GM19238 (cell line): Measurements from ENCODE around the gene FLT1.
A peak's percentile ranks its signal among the peaks of the same experiment; 100 is the strongest.

Experiments used
- DNase-seq: peaks from one replicate; pipeline ENCODE4 v3.0.0; 2011; ENCODE audit warnings: low spot score; ENCODE audit not compliant: insufficient read length

The FLT1 gene

DNA sequence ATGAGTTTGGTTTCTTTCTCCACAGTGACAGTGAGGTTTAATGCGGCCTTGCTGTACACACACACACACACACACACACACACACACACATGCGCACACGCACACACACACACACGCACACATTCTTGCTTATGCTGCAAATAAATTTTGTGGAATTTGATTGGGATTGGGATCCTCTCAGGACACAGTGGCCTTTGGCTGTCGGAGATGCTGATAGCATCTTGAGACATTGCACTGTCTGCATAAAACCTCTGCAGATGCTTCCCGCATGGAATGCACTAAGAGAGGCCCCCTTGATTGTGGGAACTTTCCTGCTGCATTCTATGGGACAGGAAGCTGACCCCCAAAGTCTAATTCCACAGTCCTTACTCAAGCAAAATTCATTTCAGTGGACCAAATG lies 145.6 kb downstream of the FLT1 start:
- no peak for DNase-seq

DNA sequence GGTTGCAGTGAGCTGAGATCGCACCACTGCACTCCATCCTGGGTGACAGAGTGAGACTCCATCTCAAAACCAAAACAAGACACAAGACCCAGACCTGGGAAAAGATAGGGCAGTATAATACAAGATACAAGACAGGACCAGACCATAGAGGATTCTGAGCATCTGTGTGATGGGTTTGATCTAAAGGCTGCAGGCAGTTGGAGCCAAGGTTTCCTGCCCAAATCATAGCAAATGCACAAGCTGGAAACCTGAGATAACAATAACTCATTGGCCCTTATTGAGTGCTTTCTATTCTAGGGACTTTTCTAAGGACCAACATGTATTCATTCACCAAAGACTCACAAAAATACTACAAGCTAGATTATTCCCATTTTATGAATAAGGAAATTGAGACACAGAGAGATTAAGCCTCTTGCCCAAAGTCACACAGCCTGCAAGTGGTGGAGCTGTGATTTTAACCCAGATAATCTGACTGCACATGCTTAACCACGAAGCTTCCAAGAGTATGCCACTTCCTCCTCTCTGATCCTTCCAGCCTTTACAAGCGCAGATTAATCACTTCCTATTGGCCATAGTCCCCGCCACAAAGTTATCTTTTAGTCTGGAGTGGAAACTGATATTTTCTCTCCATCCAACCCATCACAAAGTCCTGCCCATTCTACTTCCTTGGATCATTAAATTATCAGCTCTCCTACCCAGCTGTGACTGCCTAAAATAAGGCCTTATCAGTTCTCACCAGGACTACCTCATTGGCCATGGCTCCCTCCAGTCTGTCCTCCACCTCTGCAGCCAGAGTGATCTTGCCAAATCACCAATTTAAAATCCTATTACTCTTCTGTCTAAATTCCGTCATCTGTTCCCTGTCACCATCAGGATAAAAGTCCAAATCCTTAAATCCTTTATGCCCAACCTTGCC lies 147.2 kb downstream of the FLT1 start:
- DNase-seq, result no peak

DNA sequence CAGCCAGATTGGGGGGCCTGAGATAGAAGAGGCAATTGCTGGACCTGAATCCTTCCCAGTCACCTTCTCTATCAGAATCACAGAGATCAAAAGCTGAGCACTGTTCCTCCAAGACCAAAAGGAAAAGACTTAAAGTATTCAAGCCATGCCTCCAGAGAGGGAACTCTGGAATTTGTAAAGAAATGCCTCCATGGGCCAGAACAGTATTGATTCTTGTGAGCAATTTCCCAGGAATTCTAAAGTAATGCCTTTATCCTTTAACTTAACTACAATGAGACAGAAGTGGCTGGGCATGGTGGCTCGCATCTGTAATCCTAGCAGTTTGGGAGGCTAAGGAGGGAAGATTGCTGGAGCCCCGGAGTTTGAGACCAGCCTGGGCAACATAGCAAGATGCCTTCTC lies 148.8 kb downstream of the FLT1 start:
- no peak for DNase-seq

DNA sequence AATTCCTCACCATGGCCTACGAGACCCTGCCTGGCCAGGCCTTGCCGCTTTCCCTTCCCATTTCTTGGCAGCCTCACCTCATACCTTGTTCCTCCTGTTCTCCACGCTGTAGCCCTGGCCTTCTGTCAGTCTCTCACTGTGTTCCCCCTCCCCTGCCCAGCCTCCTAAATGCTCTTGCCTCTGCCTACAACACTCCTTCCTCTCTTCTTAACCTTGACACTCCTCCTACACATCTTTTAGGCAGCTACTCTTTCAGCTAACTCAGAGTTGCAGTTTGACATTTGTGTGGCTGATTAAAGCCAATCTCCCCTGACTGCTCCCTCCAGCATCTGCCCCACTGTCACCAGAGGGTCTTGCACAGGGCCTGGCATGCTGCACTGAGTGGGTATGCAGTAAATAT lies 150.8 kb downstream of the FLT1 start:
- no peak for DNase-seq

DNA sequence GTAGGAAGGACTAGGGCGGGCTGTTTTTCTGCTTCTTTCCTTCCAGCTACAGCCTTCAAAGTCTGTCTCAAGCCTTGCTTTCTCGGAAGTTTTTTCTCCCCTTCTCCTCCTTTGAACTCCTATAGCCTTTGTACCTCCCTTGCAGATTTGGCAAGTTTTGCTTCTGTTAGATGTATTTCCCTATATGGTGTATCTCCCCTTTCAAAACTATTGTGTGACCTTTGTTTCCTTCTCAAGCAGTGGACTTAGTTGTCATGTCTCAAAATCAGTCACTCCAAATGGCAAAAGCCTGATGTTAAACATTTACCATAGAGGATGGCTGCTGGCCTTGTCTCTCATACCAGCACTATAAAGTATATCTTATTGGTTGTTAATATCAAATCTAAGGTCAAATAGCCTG lies 152.7 kb downstream of the FLT1 start:
- no peak for DNase-seq

- no peak for DNase-seq
These were observed 154.6 kb downstream of the FLT1 start for GRCh38 chr13:28340272-28340793.

GRCh38 chr13:28339419-28339818 lies 155.5 kb downstream of the FLT1 start:
- DNase-seq, result no peak

DNA sequence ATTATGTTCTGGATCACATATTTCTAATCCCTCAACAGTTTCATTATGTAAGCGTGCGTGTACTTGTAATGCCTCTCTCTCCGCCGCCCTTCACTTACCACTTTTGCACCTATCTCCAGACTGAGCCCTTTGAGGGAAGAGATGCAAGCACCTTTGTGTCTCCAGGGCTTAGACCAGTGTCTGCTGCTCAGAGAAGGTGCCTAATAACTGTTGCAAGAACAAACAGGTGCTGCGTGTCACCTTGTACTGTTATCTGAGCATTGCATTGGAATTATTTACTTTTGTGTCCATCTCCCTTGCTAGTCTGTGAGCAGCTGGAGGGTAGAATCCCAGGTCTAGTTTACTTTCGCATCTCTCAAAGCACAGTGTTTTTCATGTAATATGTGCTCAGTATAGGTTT lies 156.2 kb downstream of the FLT1 start:
- no peak for DNase-seq

GRCh38 chr13:28338006-28338574 lies 156.8 kb downstream of the FLT1 start:
- DNase-seq, result no peak

DNA sequence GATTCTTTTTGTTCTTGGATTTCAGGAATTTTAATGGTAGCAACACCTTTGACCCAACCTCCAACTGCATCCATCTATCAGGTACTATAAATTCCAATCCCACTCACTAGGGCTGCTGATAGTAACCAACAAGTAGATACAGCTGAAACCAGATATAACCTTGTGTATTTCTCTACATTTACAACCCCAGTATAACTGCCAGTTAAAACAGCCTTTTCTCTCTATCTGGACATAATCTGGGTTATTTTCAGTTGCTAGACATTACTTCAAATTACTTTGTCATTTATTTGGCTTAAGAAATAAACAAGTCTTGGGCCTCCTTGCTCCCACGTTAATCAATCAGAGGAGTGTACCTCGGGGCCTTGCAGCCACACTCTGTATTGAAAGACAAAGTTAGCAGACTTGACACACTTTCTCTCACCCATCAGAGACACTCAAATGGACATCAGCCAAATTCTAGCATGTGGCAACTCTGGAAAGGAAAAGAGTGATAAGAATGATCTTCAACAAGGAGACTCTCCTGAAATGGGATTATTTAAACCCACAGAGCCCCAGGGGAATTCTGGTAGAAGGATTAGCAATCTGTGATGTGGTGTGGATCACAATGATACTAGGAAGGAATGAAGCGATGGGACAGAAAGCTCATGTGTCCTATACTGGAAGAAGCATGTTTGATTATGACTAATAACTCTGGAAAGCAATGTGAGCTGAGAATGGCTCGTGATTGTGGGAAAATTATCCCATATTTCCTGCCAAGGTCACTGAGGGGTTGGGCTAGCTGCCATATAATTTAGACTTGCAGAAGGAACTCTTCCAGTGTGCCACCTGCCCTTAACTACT lies 157.5 kb downstream of the FLT1 start:
- DNase-seq, result no peak

- DNase-seq, result no peak
These were observed 158.7 kb downstream of the FLT1 start for GRCh38 chr13:28336193-28336657.

GRCh38 chr13:28333204-28333881 lies 161.6 kb downstream of the FLT1 start:
- DNase-seq, result no peak

GRCh38 chr13:28329395-28330158 lies 165.4 kb downstream of the FLT1 start:
- DNase-seq, result no peak

DNA sequence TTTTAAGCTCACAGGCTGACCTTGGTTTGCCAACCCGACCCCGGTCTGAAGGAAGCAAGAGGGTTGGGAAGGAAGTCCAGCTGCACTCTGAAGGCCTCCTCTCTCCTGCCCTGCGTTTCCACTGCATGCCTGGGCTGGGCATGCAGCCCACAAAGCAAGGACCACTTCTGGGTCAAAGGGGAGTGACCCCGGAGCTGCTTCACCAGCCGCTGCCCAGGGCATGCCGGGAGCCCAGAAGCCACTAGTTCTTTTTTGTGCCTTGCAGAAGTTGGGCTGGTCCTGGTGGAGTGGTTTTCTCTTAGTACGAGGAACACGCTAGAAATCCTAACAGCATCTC lies 166.7 kb downstream of the FLT1 start:
- DNase-seq, result no peak

DNA sequence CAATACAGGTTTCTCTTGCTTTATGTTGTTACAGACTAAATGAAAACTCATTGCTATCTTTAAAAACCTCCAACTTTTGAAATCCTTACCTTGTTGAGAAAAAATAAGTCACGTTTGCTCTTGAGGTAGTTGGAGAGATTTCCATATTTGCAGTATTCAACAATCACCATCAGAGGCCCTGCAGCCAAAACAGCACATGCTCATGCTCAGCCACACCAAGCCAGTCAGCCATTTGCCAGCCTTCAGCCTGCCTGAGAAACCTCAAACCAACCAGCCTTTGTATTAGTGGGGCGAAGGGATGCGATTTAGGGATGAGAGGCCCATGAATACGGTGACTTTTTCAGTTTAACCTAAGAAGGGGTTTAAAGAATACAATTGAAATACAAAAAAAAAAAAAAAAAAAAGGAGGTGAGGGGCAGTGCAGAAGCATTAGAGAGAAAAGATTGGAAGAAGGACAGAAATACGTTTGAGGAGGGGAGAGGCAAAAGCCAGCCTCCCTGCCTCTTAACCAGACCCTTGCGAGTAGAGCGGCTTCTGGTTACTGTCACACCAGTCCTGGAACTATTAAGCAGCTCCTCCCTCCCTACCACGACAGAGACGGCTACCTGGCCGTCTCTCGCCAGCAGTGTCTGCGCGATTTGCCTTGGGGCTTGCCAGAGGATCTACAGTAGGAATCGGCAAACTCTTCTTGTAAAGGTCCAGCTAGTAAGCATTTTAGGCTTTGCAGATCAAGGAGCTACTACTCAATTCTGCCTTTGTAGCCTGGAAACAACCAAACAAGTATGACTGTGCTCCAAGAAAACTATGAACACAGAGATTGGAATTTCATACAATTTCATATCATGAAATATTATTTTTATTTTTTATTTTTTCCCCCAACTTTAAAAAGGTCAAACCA lies 167.3 kb downstream of the FLT1 start:
- no peak for DNase-seq

DNA sequence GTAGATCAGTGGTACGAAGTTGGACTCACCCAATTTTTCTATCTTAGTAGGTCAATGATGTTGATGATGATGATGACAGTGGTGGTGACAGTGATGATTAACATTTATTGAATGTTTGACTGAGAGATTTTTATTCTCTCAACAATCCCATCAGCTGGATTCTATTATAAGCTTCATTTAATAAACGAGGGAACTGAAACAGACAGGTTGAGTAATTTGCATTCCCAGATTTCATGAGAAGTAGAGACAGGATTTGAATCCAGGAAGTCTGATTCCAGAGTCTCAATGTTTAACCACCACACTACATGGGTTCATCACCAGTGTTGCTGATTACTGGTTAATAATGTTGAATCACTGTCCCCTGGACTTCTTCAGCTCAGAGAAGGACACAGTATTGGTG lies 168.9 kb downstream of the FLT1 start:
- no peak for DNase-seq

- no peak for DNase-seq
These were observed 169.9 kb downstream of the FLT1 start for GRCh38 chr13:28325022-28325421.

- DNase-seq, result peak; percentile 64
These were observed 170.6 kb downstream of the FLT1 start for GRCh38 chr13:28324181-28324789.

GRCh38 chr13:28322256-28322905 lies 172.5 kb downstream of the FLT1 start:
- DNase-seq, result no peak
